NCI-H345 treated with DMSO at 0.1 percent for 48 hours (cell line): ENCODE measurements around the gene CRYBG2.
"Not testable (repeated sequence)": the region's sequence is repeated elsewhere in the genome, so short reads cannot be mapped to it uniquely, and the experiment has no call there.

ENCODE experiments used
- DNase-seq: peaks from one replicate; lab custom pipeline; 2025; ENCODE audit not compliant: unreplicated experiment; lab: John Stamatoyannopoulos, UW

The CRYBG2 gene

GRCh38 chr1:26296340-26297056 lies 57.4 kb downstream of the CRYBG2 start:
- no peak for DNase-seq

- DNase-seq: no peak
These were observed 58.5 kb downstream of the CRYBG2 start for GRCh38 chr1:26295194-26296138.

GRCh38 chr1:26293911-26294463 lies 59.9 kb downstream of the CRYBG2 start:
- DNase-seq: no peak

- not testable (repeated sequence) for DNase-seq
These were observed 61.2 kb downstream of the CRYBG2 start for GRCh38 chr1:26292735-26293134.

GRCh38 chr1:26291939-26292338 lies 62.0 kb downstream of the CRYBG2 start:
- DNase-seq: no peak

- no peak for DNase-seq
These were observed 62.5 kb downstream of the CRYBG2 start for GRCh38 chr1:26291433-26291832.

- no peak for DNase-seq
These were observed 63.1 kb downstream of the CRYBG2 start for GRCh38 chr1:26290882-26291261.

GRCh38 chr1:26290122-26290881 lies 63.6 kb downstream of the CRYBG2 start:
- DNase-seq: no peak

GRCh38 chr1:26289158-26290059 lies 64.5 kb downstream of the CRYBG2 start:
- DNase-seq: no peak

- no peak for DNase-seq
These were observed 65.5 kb downstream of the CRYBG2 start for GRCh38 chr1:26288311-26288941.

GRCh38 chr1:26287811-26288210 lies 66.1 kb downstream of the CRYBG2 start:
- DNase-seq: no peak

- DNase-seq: no peak
These were observed 66.8 kb downstream of the CRYBG2 start for GRCh38 chr1:26287033-26287711.

GRCh38 chr1:26286064-26286416 lies 67.9 kb downstream of the CRYBG2 start:
- no peak for DNase-seq

GRCh38 chr1:26285366-26286063 lies 68.4 kb downstream of the CRYBG2 start:
- DNase-seq: no peak

- DNase-seq: no peak
These were observed 69.2 kb downstream of the CRYBG2 start for GRCh38 chr1:26284597-26285347.

- no peak for DNase-seq
These were observed 69.9 kb downstream of the CRYBG2 start for GRCh38 chr1:26283871-26284596.

GRCh38 chr1:26283279-26283853 lies 70.6 kb downstream of the CRYBG2 start:
- no peak for DNase-seq
